ENCODE data around the gene AQP12B.

Gene AQP12B

GRCh38 chr2:240713928-240714746, 31.5 kb upstream of the AQP12B start:
- Histone ChIP-seq H3K9me3 (replicated peaks; ENCODE audit: insufficient read depth, low read length) (no peaks in the 10 kb centered on the region), H3K9ac (ENCODE audit: low read length) (no peak overlapping the region), H3K4me1 (ENCODE audit: low read length) (no peaks in the 10 kb centered on the region), H2AFZ (ENCODE audit: low read length) (no peak overlapping the region), H4K20me1 (ENCODE audit: insufficient read depth, low read length) (no peaks in the 10 kb centered on the region), H3F3A (ENCODE audit: insufficient read depth, low read length) (no peaks in the 10 kb centered on the region), H3K27ac (ENCODE audit: low read length) (no peak overlapping the region), H3K79me2 (ENCODE audit: low read length) (no peaks in the 10 kb centered on the region), H3K4me2 (ENCODE audit: low read depth, low read length) (no peak overlapping the region), H3K4me3 (ENCODE audit: low read length) (no peak overlapping the region), H3K36me3 (replicated peaks; ENCODE audit: insufficient read depth, low read length) (no peaks in the 10 kb centered on the region), H3K27me3 (replicated peaks; ENCODE audit: insufficient read depth, low read length) (peaks cover 87% of the 10 kb centered on the region), H3K9me2 (replicated peaks; ENCODE audit: insufficient read depth, low read length) (no peaks in the 10 kb centered on the region)
- no peak for DNase-seq
- no peak for TF ChIP-seq EZH2phosphoT487 (IDR thresholded peaks at IDR 0.05; ENCODE audit: low read length)
- no peak for TF ChIP-seq EZH2 (optimal IDR thresholded peaks at IDR 0.05; ENCODE audit: low read depth, low read length)
- TF ChIP-seq, protein P1, sequence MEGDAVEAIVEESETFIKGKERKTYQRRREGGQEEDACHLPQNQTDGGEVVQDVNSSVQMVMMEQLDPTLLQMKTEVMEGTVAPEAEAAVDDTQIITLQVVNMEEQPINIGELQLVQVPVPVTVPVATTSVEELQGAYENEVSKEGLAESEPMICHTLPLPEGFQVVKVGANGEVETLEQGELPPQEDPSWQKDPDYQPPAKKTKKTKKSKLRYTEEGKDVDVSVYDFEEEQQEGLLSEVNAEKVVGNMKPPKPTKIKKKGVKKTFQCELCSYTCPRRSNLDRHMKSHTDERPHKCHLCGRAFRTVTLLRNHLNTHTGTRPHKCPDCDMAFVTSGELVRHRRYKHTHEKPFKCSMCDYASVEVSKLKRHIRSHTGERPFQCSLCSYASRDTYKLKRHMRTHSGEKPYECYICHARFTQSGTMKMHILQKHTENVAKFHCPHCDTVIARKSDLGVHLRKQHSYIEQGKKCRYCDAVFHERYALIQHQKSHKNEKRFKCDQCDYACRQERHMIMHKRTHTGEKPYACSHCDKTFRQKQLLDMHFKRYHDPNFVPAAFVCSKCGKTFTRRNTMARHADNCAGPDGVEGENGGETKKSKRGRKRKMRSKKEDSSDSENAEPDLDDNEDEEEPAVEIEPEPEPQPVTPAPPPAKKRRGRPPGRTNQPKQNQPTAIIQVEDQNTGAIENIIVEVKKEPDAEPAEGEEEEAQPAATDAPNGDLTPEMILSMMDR (IDR thresholded peaks at IDR 0.05; ENCODE audit: low read length), result no peak

DNA sequence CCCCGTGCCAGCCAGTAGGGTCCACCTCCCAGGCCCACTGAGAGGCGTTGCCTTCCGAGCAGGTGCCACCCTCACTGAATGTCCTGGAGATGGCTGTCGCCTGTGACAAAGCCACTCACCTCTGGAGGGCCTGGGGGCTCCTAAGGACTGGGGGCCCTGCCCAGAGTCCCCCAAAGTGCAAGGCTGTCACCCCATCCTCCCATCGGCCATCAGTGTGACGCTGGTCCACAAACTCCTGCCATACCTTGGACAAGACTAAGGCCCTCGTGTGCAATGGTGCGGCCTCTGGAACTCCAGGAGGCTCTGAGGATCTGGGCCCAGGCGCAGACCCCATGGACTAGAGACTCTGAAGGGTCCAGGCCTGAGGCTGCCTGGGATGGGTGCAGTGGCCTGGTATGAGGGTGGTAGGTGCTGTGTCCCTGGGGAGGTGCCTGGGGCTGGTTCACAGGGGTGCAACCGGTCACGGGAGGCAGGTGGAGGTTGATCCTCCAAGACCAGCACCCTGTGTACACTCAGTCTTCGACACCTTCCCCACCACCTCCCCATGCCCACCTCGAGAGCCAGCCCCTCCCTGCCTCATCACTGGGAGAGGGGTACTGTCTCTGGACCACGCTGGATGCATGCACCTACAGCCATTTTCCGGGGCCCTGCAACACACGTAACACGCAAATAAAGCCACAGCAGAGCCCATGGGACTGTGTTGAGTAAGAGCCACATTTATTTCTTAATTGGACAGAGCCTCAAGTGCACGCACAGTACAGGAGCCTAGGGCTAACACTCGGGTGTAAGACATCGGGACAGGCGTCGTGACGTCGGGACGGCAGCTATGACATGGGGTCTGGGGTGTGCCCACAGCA, 30.6 kb upstream of the AQP12B start:
- peaks cover 95% of the 10 kb centered on the region for H3K27me3 ChIP-seq (replicated peaks; ENCODE audit: insufficient read depth, low read length)

GRCh38 chr2:240712121-240712520, 29.4 kb upstream of the AQP12B start:
- TF ChIP-seq EZH2phosphoT487 (IDR thresholded peaks at IDR 0.05; ENCODE audit: low read length), result no peak
- TF ChIP-seq EZH2 (optimal IDR thresholded peaks at IDR 0.05; ENCODE audit: low read depth, low read length), result no peak
- TF ChIP-seq, protein P1 (IDR thresholded peaks at IDR 0.05; ENCODE audit: low read length), result no peak
- H3K27me3 ChIP-seq (replicated peaks; ENCODE audit: insufficient read depth, low read length), result peaks cover 95% of the 10 kb centered on the region

More for the DNA sequence above, 30.6 kb upstream of the AQP12B start:
- Histone ChIP-seq H3K36me3 (replicated peaks; ENCODE audit: insufficient read depth, low read length) (no peaks in the 10 kb centered on the region), H4K20me1 (ENCODE audit: insufficient read depth, low read length) (no peaks in the 10 kb centered on the region), H3K27ac (ENCODE audit: low read length) (no peak overlapping the region), H3F3A (ENCODE audit: insufficient read depth, low read length) (no peaks in the 10 kb centered on the region), H2AFZ (ENCODE audit: low read length) (no peak overlapping the region), H3K4me1 (ENCODE audit: low read length) (no peaks in the 10 kb centered on the region), H3K4me3 (ENCODE audit: low read length) (no peak overlapping the region), H3K4me2 (ENCODE audit: low read depth, low read length) (no peak overlapping the region), H3K9me3 (replicated peaks; ENCODE audit: insufficient read depth, low read length) (no peaks in the 10 kb centered on the region), H3K9me2 (replicated peaks; ENCODE audit: insufficient read depth, low read length) (no peaks in the 10 kb centered on the region), H3K79me2 (ENCODE audit: low read length) (no peaks in the 10 kb centered on the region), H3K9ac (ENCODE audit: low read length) (no peak overlapping the region)
- TF ChIP-seq EZH2 (optimal IDR thresholded peaks at IDR 0.05; ENCODE audit: low read depth, low read length) (no peak), EZH2phosphoT487 (IDR thresholded peaks at IDR 0.05; ENCODE audit: low read length) (no peak)
- TF ChIP-seq, protein P1 (IDR thresholded peaks at IDR 0.05; ENCODE audit: low read length), result no peak
- no peak for DNase-seq

More at GRCh38 chr2:240712121-240712520, 29.4 kb upstream of the AQP12B start:
- Histone ChIP-seq H3F3A (ENCODE audit: insufficient read depth, low read length) (no peaks in the 10 kb centered on the region), H3K9me2 (replicated peaks; ENCODE audit: insufficient read depth, low read length) (no peaks in the 10 kb centered on the region), H3K9ac (ENCODE audit: low read length) (no peak overlapping the region), H3K4me3 (ENCODE audit: low read length) (no peak overlapping the region), H3K9me3 (replicated peaks; ENCODE audit: insufficient read depth, low read length) (no peaks in the 10 kb centered on the region), H3K27ac (ENCODE audit: low read length) (no peak overlapping the region), H3K79me2 (ENCODE audit: low read length) (no peaks in the 10 kb centered on the region), H3K4me1 (ENCODE audit: low read length) (no peaks in the 10 kb centered on the region), H4K20me1 (ENCODE audit: insufficient read depth, low read length) (no peaks in the 10 kb centered on the region), H3K36me3 (replicated peaks; ENCODE audit: insufficient read depth, low read length) (no peaks in the 10 kb centered on the region), H2AFZ (ENCODE audit: low read length) (no peak overlapping the region), H3K4me2 (ENCODE audit: low read depth, low read length) (no peak overlapping the region)
- no peak for DNase-seq

All from MM.1S (cell line).